GM12878 (cell line): ENCODE measurements around the gene PITPNC1. TPM values are rescaled to one million over a fixed set of nuclear protein-coding genes. Genes with fewer than 3 reads are reported as not detected.

ENCODE experiments used
- ATF7 ChIP-seq: fragments of 450-650 bp; IDR thresholded peaks from 2 replicates; pipeline ENCODE4 v1.6.1; 2016; ENCODE audit warnings: low read depth, mild to moderate bottlenecking
- BRCA1 ChIP-seq: IDR thresholded peaks from 2 replicates; pipeline ENCODE4 v1.6.1; 2011; ENCODE audit warnings: low read depth, low read length, improper control_type of control experiment
- EED ChIP-seq: sonication (generic); IDR thresholded peaks from 2 replicates; pipeline ENCODE4 v1.6.1; 2016; ENCODE audit warnings: antibody characterized with exemption, low read depth
- GATAD2B ChIP-seq: fragments of 450-650 bp; conservative IDR thresholded peaks from 2 replicates; pipeline ENCODE4 v1.6.1; 2017; ENCODE audit warnings: low read depth, mild to moderate bottlenecking, moderate library complexity
- JUNB ChIP-seq: IDR thresholded peaks from 2 replicates; pipeline ENCODE4 v1.6.1; 2016; ENCODE audit warnings: antibody characterized with exemption, mild to moderate bottlenecking
- JUND ChIP-seq: IDR thresholded peaks from 2 replicates; pipeline ENCODE4 v1.6.1; 2012; ENCODE audit warnings: low read depth, mild to moderate bottlenecking, low read length, improper control_type of control experiment, moderate library complexity
- KDM1A ChIP-seq: fragments of 200-600 bp; sonication (generic); IDR thresholded peaks from 2 replicates; pipeline ENCODE4 v1.6.1; 2016; ENCODE audit warnings: borderline replicate concordance
- MTA2 ChIP-seq: fragments of 450-650 bp; IDR thresholded peaks from 2 replicates; pipeline ENCODE4 v1.6.1; 2016; ENCODE audit warnings: low read depth, mild to moderate bottlenecking, moderate library complexity
- NBN ChIP-seq: fragments of 450-650 bp; IDR thresholded peaks from 2 replicates; pipeline ENCODE4 v1.6.1; 2016
- PML ChIP-seq: IDR thresholded peaks from 2 replicates; pipeline ENCODE4 v1.6.1; 2012; ENCODE audit warnings: low read length, inconsistent platforms
- POLR2A ChIP-seq: IDR thresholded peaks from 2 replicates; pipeline ENCODE4 v1.6.1; 2011; ENCODE audit warnings: low read depth, mild to moderate bottlenecking, low read length
- POLR2AphosphoS5 ChIP-seq: IDR thresholded peaks from 2 replicates; pipeline ENCODE4 v1.6.1; 2011; ENCODE audit warnings: mild to moderate bottlenecking, low read length, inconsistent platforms
- RFX5 ChIP-seq: IDR thresholded peaks from 2 replicates; pipeline ENCODE4 v1.6.1; 2011; ENCODE audit warnings: low read depth, low read length, improper control_type of control experiment
- SREBF2 ChIP-seq: IDR thresholded peaks from 2 replicates; pipeline ENCODE4 v1.6.1; 2012; ENCODE audit warnings: mild to moderate bottlenecking, low read length
- STAT1 ChIP-seq: fragments of 450-650 bp; conservative IDR thresholded peaks from 2 replicates; pipeline ENCODE4 v1.6.1; 2014; ENCODE audit warnings: antibody characterized with exemption, mild to moderate bottlenecking
- TAF1 ChIP-seq: IDR thresholded peaks from 2 replicates; pipeline ENCODE4 v1.6.1; 2011; ENCODE audit warnings: mild to moderate bottlenecking, low read depth, low read length, borderline replicate concordance
- TCF12 ChIP-seq: IDR thresholded peaks from 2 replicates; pipeline ENCODE4 v1.6.1; 2011; ENCODE audit warnings: low read depth, mild to moderate bottlenecking, low read length
- TCF3 ChIP-seq: IDR thresholded peaks from 2 replicates; pipeline ENCODE4 v1.6.1; 2012; ENCODE audit warnings: low read depth, mild to moderate bottlenecking, low read length, borderline replicate concordance; ENCODE audit not compliant: insufficient read depth
- ZNF384 ChIP-seq: IDR thresholded peaks from 2 replicates; pipeline ENCODE4 v1.6.1; 2012; ENCODE audit warnings: low read depth, mild to moderate bottlenecking, low read length, improper control_type of control experiment, borderline replicate concordance
- ZSCAN29 ChIP-seq: fragments of 450-650 bp; IDR thresholded peaks from 2 replicates; pipeline ENCODE4 v1.6.1; 2017; ENCODE audit warnings: mild to moderate bottlenecking, moderate library complexity
- polyA plus RNA-seq, 11 experiments: library from polyadenylated mRNA; depleted of rRNA in 4 of 11; unstranded in 6 of 11; stranded (reverse) in 5 of 11; fragments of >200 nt; fragmentation: Nextera tagmentation in 4 of 11; fragmentation: Illumina TruSeq in 1 of 11; extraction: Ambion mirVana in 4 of 11; extraction: Trizol in 1 of 11; gene quantifications; 1 replicate in 1 of 11; 2 replicates in 10 of 11; pipeline versions ENCODE4 v1.2.1 to v1.2.3, GENCODE V29; 2011 to 2016; ENCODE audit warnings: inconsistent platforms in 2 of 11, missing spikeins in 2 of 11, low read depth in 1 of 11
- total RNA-seq, 4 experiments: library from RNA; depleted of rRNA in 3 of 4; stranded (reverse); fragments of >200 nt in 3 of 4; fragmentation: Illumina TruSeq in 1 of 4; extraction: Trizol in 1 of 4; gene quantifications; 2 replicates each; pipeline versions ENCODE4 v1.2.1 to v1.2.3, GENCODE V29; 2013 to 2021
- TF ChIP-seq, protein P1 (sequence below): fragments of 450-650 bp; IDR thresholded peaks from 2 replicates; pipeline ENCODE4 v1.6.1; 2017; ENCODE audit warnings: mild to moderate bottlenecking, low read depth, inconsistent platforms; ENCODE audit not compliant: poor library complexity, severe bottlenecking
- TF ChIP-seq, protein P2 (sequence below): fragments of 450-650 bp; IDR thresholded peaks from 2 replicates; pipeline ENCODE4 v1.6.1; 2017; ENCODE audit warnings: low read depth, mild to moderate bottlenecking, moderate library complexity
- TF ChIP-seq, protein P3 (sequence below): fragments of 450-650 bp; IDR thresholded peaks from 2 replicates; pipeline ENCODE4 v1.6.1; 2018; ENCODE audit warnings: mild to moderate bottlenecking, low read depth, moderate library complexity; ENCODE audit not compliant: partially characterized antibody
- TF ChIP-seq, protein P4 (sequence below): IDR thresholded peaks from 2 replicates; pipeline ENCODE4 v1.6.1; 2012; ENCODE audit warnings: mild to moderate bottlenecking, low read depth, low read length

The PITPNC1 gene
- total and polyA plus RNA-seq, 10 of the 15 experiments (the other 5 are each of a cell fraction or from before 2014, with no cell fraction given): 12.2 to 62.4 (median 47.3) TPM

DNA sequence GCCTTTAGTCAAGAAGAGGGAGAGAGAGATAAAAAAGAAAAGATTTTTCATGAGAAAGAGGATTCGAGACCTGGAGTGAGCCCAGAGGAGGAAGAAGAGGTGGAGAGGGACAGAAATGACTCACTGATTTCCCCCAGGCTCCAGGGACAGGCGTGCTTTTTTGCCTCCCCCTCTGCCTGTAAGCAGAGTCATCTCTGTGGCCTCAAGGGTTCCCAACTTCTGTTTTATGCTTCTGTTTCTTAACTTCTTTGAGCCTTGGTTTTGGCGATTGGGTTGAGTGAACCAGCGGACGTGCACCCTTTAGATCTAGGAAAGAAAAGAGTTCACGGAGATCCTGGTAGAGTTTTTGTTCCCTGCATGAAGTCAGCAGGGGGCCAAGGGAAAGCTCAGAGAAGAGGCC, 192.8 kb downstream of the PITPNC1 start (continued):
- TF ChIP-seq TCF12 (0 out of 2 replicates have a peak, but pooled peaks have one; percentile 25), POLR2AphosphoS5 (peak; percentile 57), MTA2 (peak; percentile 70; the same call in 1 of the 2 replicates), PML (0 out of 2 replicates have a peak, but pooled peaks have one; percentile 48), ZSCAN29 (no peak), EED (peak; percentile 99), ATF7 (peak; percentile 36; the same call in 1 of the 2 replicates), KDM1A (no peak), ZNF384 (no peak), POLR2A (no peak), JUNB (peak; percentile 89), RFX5 (no peak), GATAD2B (peak; percentile 64; the same call in 1 of the 2 replicates), NBN (peak; percentile 74), TCF3 (no peak), JUND (peak; percentile 49; the same call in 1 of the 2 replicates), BRCA1 (no peak), STAT1 (no peak), TAF1 (peak; percentile 49; the same call in 1 of the 2 replicates), SREBF2 (no peak)
- TF ChIP-seq, protein P1, sequence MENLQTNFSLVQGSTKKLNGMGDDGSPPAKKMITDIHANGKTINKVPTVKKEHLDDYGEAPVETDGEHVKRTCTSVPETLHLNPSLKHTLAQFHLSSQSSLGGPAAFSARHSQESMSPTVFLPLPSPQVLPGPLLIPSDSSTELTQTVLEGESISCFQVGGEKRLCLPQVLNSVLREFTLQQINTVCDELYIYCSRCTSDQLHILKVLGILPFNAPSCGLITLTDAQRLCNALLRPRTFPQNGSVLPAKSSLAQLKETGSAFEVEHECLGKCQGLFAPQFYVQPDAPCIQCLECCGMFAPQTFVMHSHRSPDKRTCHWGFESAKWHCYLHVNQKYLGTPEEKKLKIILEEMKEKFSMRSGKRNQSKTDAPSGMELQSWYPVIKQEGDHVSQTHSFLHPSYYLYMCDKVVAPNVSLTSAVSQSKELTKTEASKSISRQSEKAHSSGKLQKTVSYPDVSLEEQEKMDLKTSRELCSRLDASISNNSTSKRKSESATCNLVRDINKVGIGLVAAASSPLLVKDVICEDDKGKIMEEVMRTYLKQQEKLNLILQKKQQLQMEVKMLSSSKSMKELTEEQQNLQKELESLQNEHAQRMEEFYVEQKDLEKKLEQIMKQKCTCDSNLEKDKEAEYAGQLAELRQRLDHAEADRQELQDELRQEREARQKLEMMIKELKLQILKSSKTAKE: peak; percentile 16
- TF ChIP-seq, protein P2, sequence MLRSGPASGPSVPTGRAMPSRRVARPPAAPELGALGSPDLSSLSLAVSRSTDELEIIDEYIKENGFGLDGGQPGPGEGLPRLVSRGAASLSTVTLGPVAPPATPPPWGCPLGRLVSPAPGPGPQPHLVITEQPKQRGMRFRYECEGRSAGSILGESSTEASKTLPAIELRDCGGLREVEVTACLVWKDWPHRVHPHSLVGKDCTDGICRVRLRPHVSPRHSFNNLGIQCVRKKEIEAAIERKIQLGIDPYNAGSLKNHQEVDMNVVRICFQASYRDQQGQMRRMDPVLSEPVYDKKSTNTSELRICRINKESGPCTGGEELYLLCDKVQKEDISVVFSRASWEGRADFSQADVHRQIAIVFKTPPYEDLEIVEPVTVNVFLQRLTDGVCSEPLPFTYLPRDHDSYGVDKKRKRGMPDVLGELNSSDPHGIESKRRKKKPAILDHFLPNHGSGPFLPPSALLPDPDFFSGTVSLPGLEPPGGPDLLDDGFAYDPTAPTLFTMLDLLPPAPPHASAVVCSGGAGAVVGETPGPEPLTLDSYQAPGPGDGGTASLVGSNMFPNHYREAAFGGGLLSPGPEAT: peak; percentile 79
- TF ChIP-seq, protein P3, sequence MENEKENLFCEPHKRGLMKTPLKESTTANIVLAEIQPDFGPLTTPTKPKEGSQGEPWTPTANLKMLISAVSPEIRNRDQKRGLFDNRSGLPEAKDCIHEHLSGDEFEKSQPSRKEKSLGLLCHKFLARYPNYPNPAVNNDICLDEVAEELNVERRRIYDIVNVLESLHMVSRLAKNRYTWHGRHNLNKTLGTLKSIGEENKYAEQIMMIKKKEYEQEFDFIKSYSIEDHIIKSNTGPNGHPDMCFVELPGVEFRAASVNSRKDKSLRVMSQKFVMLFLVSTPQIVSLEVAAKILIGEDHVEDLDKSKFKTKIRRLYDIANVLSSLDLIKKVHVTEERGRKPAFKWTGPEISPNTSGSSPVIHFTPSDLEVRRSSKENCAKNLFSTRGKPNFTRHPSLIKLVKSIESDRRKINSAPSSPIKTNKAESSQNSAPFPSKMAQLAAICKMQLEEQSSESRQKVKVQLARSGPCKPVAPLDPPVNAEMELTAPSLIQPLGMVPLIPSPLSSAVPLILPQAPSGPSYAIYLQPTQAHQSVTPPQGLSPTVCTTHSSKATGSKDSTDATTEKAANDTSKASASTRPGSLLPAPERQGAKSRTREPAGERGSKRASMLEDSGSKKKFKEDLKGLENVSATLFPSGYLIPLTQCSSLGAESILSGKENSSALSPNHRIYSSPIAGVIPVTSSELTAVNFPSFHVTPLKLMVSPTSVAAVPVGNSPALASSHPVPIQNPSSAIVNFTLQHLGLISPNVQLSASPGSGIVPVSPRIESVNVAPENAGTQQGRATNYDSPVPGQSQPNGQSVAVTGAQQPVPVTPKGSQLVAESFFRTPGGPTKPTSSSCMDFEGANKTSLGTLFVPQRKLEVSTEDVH: no peak
- TF ChIP-seq, protein P4, sequence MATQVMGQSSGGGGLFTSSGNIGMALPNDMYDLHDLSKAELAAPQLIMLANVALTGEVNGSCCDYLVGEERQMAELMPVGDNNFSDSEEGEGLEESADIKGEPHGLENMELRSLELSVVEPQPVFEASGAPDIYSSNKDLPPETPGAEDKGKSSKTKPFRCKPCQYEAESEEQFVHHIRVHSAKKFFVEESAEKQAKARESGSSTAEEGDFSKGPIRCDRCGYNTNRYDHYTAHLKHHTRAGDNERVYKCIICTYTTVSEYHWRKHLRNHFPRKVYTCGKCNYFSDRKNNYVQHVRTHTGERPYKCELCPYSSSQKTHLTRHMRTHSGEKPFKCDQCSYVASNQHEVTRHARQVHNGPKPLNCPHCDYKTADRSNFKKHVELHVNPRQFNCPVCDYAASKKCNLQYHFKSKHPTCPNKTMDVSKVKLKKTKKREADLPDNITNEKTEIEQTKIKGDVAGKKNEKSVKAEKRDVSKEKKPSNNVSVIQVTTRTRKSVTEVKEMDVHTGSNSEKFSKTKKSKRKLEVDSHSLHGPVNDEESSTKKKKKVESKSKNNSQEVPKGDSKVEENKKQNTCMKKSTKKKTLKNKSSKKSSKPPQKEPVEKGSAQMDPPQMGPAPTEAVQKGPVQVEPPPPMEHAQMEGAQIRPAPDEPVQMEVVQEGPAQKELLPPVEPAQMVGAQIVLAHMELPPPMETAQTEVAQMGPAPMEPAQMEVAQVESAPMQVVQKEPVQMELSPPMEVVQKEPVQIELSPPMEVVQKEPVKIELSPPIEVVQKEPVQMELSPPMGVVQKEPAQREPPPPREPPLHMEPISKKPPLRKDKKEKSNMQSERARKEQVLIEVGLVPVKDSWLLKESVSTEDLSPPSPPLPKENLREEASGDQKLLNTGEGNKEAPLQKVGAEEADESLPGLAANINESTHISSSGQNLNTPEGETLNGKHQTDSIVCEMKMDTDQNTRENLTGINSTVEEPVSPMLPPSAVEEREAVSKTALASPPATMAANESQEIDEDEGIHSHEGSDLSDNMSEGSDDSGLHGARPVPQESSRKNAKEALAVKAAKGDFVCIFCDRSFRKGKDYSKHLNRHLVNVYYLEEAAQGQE: no peak
